G401 (cell line): ENCODE data around the gene CNTN4. TPM values are rescaled to one million over a fixed set of nuclear protein-coding genes. Genes with fewer than 3 reads are reported as not detected.
A peak's percentile ranks its signal among the peaks of the same experiment; 100 is the strongest.
"Not testable (repeated sequence)": the region's sequence is repeated elsewhere in the genome, so short reads cannot be mapped to it uniquely, and the experiment has no call there.

Experiments
- DNase-seq: peaks from one replicate; pipeline ENCODE4 v3.0.0-alpha.2; 2015; ENCODE audit warnings: low spot score
- in situ Hi-C: cut with HindIII; loops from 2 replicates; pipeline ENCODE4 v1.10.0; 2016; ENCODE audit warnings: low sequenced_read_pairs, mixed read lengths
- total RNA-seq: library from RNA; depleted of rRNA; stranded (reverse); fragments of >200 nt; shearing (Covaris generic); gene quantifications from 2 replicates; pipeline ENCODE4 v1.2.3, GENCODE V29; 2014

Gene CNTN4
- total RNA-seq, 1 experiment from 2014 or later: not detected

GRCh38 chr3:2904054-2904453 is 805.4 kb downstream of the CNTN4 start:
- in situ Hi-C loops: no loop called here
- DNase-seq: no peak

- no peak for DNase-seq
- in situ Hi-C loops: no loop called here
Measured at GRCh38 chr3:2908693-2909351, 810.2 kb downstream of the CNTN4 start.

GRCh38 chr3:2910997-2911396 is 812.3 kb downstream of the CNTN4 start:
- no peak for DNase-seq
- in situ Hi-C loops: no loop called here

DNA sequence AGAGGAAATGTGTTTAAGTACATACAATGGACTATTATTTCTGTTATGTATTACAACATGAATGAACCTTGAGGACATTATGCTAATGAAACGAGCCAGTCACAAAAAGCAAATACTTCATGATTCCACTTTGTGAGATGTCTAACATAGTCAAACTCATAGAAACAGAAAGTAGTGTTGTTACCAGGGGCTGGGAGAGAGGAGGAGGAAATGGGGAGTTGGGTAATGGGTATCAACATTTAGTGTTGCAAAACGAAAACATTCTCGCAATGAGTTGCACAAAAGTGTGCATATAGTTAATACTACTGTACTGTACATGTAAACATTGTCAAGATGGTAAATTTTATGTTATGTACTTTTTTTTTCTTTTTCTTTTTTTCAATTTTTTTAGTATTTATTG is 817.2 kb downstream of the CNTN4 start:
- DNase-seq: no peak
- in situ Hi-C loops: no loop called here

DNA sequence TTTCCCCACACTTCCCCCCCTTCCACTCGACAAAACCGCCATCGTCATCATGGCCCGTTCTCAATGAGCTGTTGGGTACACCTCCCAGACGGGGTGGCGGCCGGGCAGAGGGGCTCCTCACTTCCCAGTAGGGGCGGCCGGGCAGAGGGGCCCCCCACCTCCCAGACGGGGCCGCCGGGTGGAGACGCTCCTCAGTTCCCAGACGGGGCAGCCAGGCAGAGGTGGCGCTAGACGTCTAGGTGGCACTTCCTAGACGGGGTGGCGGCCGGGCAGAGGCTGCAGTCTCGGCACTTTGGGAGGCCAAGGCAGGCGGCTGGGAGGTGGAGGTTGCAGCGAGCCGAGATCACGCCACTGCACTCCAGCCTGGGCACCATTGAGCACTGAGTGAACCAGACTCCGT is 818.0 kb downstream of the CNTN4 start:
- in situ Hi-C loops, DNase-seq: not testable (repeated sequence)

GRCh38 chr3:2920103-2920502 is 821.4 kb downstream of the CNTN4 start:
- no peak for DNase-seq
- in situ Hi-C loops: no loop called here

DNA sequence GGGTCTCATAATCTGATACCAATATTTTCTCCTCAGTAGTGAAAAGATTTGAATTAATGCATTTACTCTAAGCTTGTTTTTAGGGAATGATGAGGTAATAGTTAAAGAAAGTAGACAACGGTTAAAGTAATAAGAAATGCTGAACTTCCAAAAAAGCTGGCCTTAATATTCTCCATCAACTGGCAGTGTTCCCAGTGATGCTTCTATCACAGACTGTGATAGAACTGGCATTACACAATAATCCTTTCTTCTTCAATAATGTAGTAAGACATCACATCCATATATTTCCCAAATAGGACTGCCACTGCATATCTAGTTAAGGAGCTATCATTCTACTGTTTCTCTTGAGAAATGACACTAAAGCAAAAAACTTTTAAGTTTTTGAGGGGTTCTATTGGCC is 822.8 kb downstream of the CNTN4 start:
- peak; percentile 31 for DNase-seq

DNA sequence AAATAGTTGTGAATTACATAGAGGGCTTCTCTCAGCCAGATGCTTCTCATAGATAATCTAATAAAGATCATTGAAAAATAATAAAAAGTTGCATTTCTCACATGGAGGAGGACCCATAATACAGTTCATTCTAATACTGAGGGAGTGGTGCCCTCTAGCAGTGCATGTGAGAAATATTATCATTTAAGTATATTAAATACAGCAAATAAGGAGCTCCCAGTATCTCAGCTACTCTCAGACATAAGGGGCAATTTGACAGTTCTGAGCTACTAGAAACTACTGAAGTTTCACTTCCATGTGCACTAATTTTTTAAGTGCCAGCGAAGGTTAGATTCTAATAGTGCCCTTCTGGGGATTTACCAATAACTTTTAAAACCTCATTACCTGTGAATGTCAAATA is 823.2 kb downstream of the CNTN4 start:
- in situ Hi-C loops: no loop called here
- DNase-seq: peak; percentile 67

More for the DNA sequence above, 822.8 kb downstream of the CNTN4 start:
- in situ Hi-C loops: no loop called here

DNA sequence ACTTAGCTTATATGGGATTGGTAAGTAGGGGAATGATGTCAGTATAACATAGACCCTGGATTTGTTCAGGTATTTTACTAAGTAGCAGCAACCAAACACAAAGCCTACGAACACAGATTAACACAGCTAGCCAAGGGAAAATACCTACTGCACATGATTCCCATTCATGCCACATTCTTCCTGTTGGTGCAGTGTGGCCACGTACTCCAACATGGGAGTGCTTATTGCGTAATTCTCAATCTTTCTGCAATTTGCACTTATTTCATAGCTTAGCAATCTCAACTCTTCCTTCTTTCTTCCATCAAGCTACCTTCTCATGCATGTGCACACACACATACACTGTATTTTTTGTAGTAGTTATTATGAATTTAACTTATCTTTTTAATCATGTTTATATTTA is 824.7 kb downstream of the CNTN4 start:
- in situ Hi-C loops: no loop called here
- no peak for DNase-seq

GRCh38 chr3:2927259-2927658 is 828.6 kb downstream of the CNTN4 start:
- no peak for DNase-seq
- in situ Hi-C loops: no loop called here

DNA sequence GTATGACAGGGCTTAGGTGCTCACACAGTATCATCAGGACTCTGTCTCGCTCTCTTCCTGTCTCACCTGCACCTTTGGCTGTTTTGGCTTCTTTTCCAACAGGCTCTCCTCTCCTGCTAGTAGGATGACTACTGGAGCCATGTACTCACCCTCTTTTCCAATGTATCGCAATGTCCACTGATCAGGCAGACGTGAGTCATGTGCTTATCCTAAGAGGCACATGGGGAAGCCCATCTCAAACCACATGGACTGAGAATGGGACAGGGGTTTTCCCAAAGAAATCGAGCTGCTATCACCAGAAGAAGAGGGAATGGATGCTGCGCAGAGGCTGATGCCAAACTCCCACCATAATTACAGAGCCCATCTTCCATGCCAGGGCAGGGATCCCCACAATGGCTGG is 830.9 kb downstream of the CNTN4 start:
- no peak for DNase-seq
- in situ Hi-C loops: no loop called here

GRCh38 chr3:2931265-2931664 is 832.6 kb downstream of the CNTN4 start:
- DNase-seq: no peak
- in situ Hi-C loops: no loop called here

GRCh38 chr3:2934541-2934940 is 835.9 kb downstream of the CNTN4 start:
- in situ Hi-C loops: no loop called here
- DNase-seq: no peak

DNA sequence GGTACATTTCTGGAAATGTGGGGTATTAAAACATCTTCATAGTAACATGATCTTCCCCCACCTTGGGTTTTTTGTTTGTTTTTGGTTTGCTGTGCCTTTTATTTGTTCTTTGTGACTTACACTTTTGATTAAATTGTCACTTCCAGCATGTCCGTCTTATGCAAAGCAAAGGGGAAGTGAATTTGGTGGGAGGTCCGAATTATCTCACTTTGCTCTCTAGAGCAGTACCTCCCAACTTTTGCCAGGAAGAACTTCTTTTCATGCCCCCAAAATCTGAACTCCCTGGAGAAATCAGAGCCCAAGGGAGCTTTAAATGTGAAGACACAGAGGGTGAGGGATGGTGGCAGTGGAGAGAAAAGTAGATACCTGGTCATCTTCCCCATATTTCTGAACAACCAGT is 838.4 kb downstream of the CNTN4 start:
- in situ Hi-C loops: no loop called here
- DNase-seq: no peak

- DNase-seq: peak; percentile 21
- in situ Hi-C loops: no loop called here
Measured at GRCh38 chr3:2937592-2937991, 838.9 kb downstream of the CNTN4 start.

GRCh38 chr3:2938711-2939110 is 840.0 kb downstream of the CNTN4 start:
- DNase-seq: no peak
- in situ Hi-C loops: no loop called here

DNA sequence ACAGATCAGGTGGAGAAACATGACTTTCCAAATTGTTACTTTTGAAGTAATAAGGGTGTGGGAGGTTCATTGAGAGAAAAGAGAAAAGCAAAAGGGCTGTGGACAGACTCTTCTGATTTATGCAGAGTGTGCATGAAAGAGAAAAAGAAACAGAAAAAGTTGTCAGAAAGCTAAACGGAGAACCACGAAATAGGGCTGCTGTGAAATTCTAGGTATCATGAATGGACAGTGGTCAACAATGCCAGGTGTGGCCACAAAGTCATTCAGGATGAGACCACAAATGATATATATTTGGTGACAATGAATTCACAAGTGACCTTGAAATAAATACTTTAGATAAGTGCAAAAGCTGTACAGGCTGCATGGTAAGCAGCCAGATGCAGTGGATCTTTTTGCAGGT is 841.4 kb downstream of the CNTN4 start:
- no peak for DNase-seq
- in situ Hi-C loops: no loop called here

GRCh38 chr3:2944628-2945027 is 846.0 kb downstream of the CNTN4 start:
- in situ Hi-C loops: no loop called here

GRCh38 chr3:2945121-2945520 is 846.5 kb downstream of the CNTN4 start:
- in situ Hi-C loops: no loop called here
- DNase-seq: no peak

More at GRCh38 chr3:2944628-2945027, 846.0 kb downstream of the CNTN4 start:
- no peak for DNase-seq

DNA sequence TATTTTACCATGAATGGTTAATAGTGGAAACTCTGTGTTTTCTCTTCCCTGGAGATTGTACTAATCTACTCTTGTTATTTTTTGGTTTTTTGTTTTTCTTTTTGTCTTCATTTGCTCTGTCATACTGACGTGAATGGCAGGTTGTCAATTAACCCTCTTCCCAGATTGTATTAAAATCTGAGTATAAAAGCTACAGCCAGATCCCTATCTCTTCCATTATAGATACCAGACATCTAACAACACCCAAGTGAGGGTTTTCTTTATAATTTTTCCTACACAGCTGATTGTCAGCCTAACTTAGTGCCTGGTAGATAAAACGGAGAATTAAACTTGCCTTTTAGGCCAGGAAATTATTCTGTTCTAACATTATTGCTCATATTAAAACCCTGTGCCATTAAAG is 848.9 kb downstream of the CNTN4 start:
- in situ Hi-C loops: no loop called here
- no peak for DNase-seq

GRCh38 chr3:2948882-2949281 is 850.2 kb downstream of the CNTN4 start:
- no peak for DNase-seq
- in situ Hi-C loops: no loop called here

DNA sequence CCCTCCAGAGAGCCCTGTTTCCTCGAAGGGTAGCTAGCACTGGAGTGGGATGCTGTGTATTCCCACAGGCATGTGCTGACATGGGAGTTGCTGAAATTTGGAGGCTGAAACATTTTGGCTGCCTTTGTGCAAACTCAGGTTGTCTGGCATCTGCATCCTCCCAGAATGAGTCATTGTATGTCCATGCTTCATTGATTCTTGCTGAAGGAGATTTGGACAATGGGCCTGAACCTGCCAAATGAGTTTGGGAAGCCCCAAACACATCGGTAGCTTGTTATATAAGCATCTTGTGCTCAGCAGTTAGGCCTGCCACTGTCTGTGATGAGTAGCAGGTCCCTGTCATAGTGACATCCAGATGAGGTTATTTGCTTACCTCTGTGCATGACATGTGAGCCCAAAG is 851.5 kb downstream of the CNTN4 start:
- in situ Hi-C loops: no loop called here

More for the DNA sequence above, 851.5 kb downstream of the CNTN4 start:
- DNase-seq: peak; percentile 14
